HCT116 (cell line): ENCODE data around the gene SLC30A7. TPM values are rescaled to one million over a fixed set of nuclear protein-coding genes. Genes with fewer than 3 reads are reported as not detected.

ENCODE experiments used
- ATAC-seq: fragments of 200-7000 bp; cut with Tn5 transposase; 2 replicates; pipeline ENCODE4 v1.9.1; 2020; ENCODE audit warnings: mild to moderate bottlenecking, moderate library complexity
- BruUV-seq: library from RNA; stranded (reverse); fragments of 400-500 nt; replicated peaks from 2 replicates; lab custom pipeline; 2021; lab: Mats Ljungman, UMichigan
- CTCF ChIA-PET: fragments of 300-600 bp; sonication (Branson Sonifier 250); formaldehyde crosslinking; loops from one replicate; lab custom pipeline; 2021; ENCODE audit warnings: antibody characterized with exemption; lab: Charles Lee
- POLR2A ChIA-PET: fragments of 300-600, 350-600 bp; sonication (Branson Sonifier 250); formaldehyde crosslinking; loops from one replicate; lab custom pipeline; 2021; ENCODE audit warnings: antibody characterized with exemption; lab: Charles Lee
- RAD21 ChIA-PET, 2 experiments: fragments of 300-600 bp; sonication (Branson Sonifier 250); formaldehyde crosslinking; loops; one replicate each; lab custom pipeline; 2023; ENCODE audit warnings: low total read pairs in 2 of 2; ENCODE audit not compliant: uncharacterized antibody in 2 of 2, unreplicated experiment in 2 of 2, low non-redundant PET in 1 of 2; lab: Charles Lee
- DNase-seq: peaks from one replicate; pipeline ENCODE4 v3.0.0-alpha.2; 2010; ENCODE audit warnings: low read depth, low spot score
- H2AFZ ChIP-seq: fragments of 200-600 bp; shearing (Covaris generic), sonication (generic); 2 replicates; pipeline ENCODE4 v1.6.1; 2017; ENCODE audit warnings: low read depth, mixed run types, mixed read lengths, antibody characterized with exemption, low read length; ENCODE audit not compliant: poor library complexity, severe bottlenecking
- H3K27ac ChIP-seq: 2 replicates; pipeline ENCODE4 v1.5.1; 2012; ENCODE audit warnings: low read depth, low read length
- H3K27me3 ChIP-seq: fragments of 200-600 bp; sonication (generic); 2 replicates; pipeline ENCODE4 v1.6.1; 2016; ENCODE audit warnings: mixed run types, low read length, mixed read lengths; ENCODE audit not compliant: insufficient read depth
- H3K36me3 ChIP-seq, 2 experiments: fragments of 200-500 bp in 1 of 2; fragments of 200-600 bp in 1 of 2; sonication (Bioruptor generic) in 1 of 2; sonication (generic) in 1 of 2; 2 replicates each; pipeline versions ENCODE4 v1.5.1 to v1.6.1; 2014 to 2016; ENCODE audit warnings: low read length in 2 of 2, inconsistent platforms in 1 of 2, mixed read lengths in 1 of 2, mixed run types in 1 of 2; ENCODE audit not compliant: insufficient read depth in 2 of 2, control insufficient read depth in 1 of 2
- H3K4me1 ChIP-seq, 2 experiments: fragments of 200-600 bp in 1 of 2; sonication (generic) in 1 of 2; 2 replicates each; pipeline versions ENCODE4 v1.5.1 to v1.6.1; 2012 to 2017; ENCODE audit warnings: low read length in 2 of 2, inconsistent platforms in 1 of 2, mild to moderate bottlenecking in 1 of 2, mixed read lengths in 1 of 2, mixed run types in 1 of 2, moderate library complexity in 1 of 2; ENCODE audit not compliant: insufficient read depth in 2 of 2, control insufficient read depth in 1 of 2
- H3K4me2 ChIP-seq: fragments of 200-600 bp; sonication (generic); 2 replicates; pipeline ENCODE4 v1.6.1; 2017; ENCODE audit warnings: mixed run types, low read length, mixed read lengths
- H3K4me3 ChIP-seq, 2 experiments: fragments of 200-600 bp in 1 of 2; sonication (generic) in 1 of 2; replicated peaks in 1 of 2; 2 replicates each; pipeline ENCODE4 v1.5.1; 2011 to 2016; ENCODE audit warnings: low read length in 2 of 2, control low read depth in 1 of 2, low read depth in 1 of 2, mild to moderate bottlenecking in 1 of 2, mixed read lengths in 1 of 2, mixed run types in 1 of 2
- H3K79me2 ChIP-seq: fragments of 200-600 bp; sonication (generic); 2 replicates; pipeline ENCODE4 v1.6.1; 2017; ENCODE audit warnings: mild to moderate bottlenecking, mixed run types, low read length, moderate library complexity, mixed read lengths; ENCODE audit not compliant: insufficient read depth
- H3K9ac ChIP-seq: fragments of 200-600 bp; sonication (generic); 2 replicates; pipeline ENCODE4 v1.6.1; 2016; ENCODE audit warnings: low read length, mixed read lengths
- H3K9me2 ChIP-seq: fragments of 200-600 bp; sonication (generic), shearing (Covaris generic); 2 replicates; pipeline ENCODE4 v1.6.1; 2017; ENCODE audit warnings: mixed run types, mild to moderate bottlenecking, moderate library complexity; ENCODE audit not compliant: insufficient read depth
- H3K9me3 ChIP-seq, 2 experiments: fragments of 200-500 bp in 1 of 2; fragments of 200-600 bp in 1 of 2; sonication (Bioruptor generic) in 1 of 2; sonication (generic) in 1 of 2; 2 replicates each; pipeline ENCODE4 v1.6.1; 2014 to 2017; ENCODE audit warnings: low read length in 2 of 2, mixed read lengths in 2 of 2, inconsistent platforms in 1 of 2, low read depth in 1 of 2, mild to moderate bottlenecking in 1 of 2, mixed run types in 1 of 2, moderate library complexity in 1 of 2; ENCODE audit not compliant: control insufficient read depth in 1 of 2, insufficient read depth in 1 of 2
- H4K20me1 ChIP-seq: fragments of 200-600 bp; sonication (generic), shearing (Covaris generic); 2 replicates; pipeline ENCODE4 v1.6.1; 2017; ENCODE audit warnings: mixed run types, mild to moderate bottlenecking, moderate library complexity; ENCODE audit not compliant: insufficient read depth
- CBX3 ChIP-seq: IDR thresholded peaks from 2 replicates; pipeline ENCODE4 v1.6.1; 2012; ENCODE audit warnings: low read depth
- EZH2phosphoT487 ChIP-seq: fragments of 200-600 bp; IDR thresholded peaks from 2 replicates; pipeline ENCODE4 v1.6.1; 2018; ENCODE audit warnings: antibody characterized with exemption, borderline replicate concordance
- JUND ChIP-seq: IDR thresholded peaks from 2 replicates; pipeline ENCODE4 v1.6.1; 2012
- POLR2A ChIP-seq: IDR thresholded peaks from 2 replicates; pipeline ENCODE4 v1.7.0; 2011; ENCODE audit warnings: borderline replicate concordance; ENCODE audit not compliant: insufficient read depth, insufficient read length; ENCODE audit errors: extremely low read depth
- SP1 ChIP-seq: IDR thresholded peaks from 2 replicates; pipeline ENCODE4 v1.6.1; 2012; ENCODE audit warnings: low read depth
- intact Hi-C: fragments of 100-400 bp; cut with micrococcal nuclease; formaldehyde crosslinking; loops from 2 replicates; pipeline ENCODE4 v1.10.0; 2022
- total RNA-seq: library from RNA; stranded (reverse); gene quantifications from one replicate; pipeline ENCODE4 v1.2.1, GENCODE V29; 2021; ENCODE audit not compliant: unreplicated experiment
- TF ChIP-seq, protein P1 (sequence below), 3 experiments: fragments of 200-600 bp in 1 of 3; sonication (generic) in 1 of 3; IDR thresholded peaks in 2 of 3; conservative IDR thresholded peaks in 1 of 3; 2 replicates each; pipeline ENCODE4 v1.5.1; 2012 to 2017; ENCODE audit warnings: low read depth in 2 of 3, low read length in 2 of 3, antibody characterized with exemption in 1 of 3, borderline replicate concordance in 1 of 3, control low read depth in 1 of 3, mild to moderate bottlenecking in 1 of 3, mixed read lengths in 1 of 3, mixed run types in 1 of 3, moderate library complexity in 1 of 3; ENCODE audit not compliant: insufficient read depth in 1 of 3

The SLC30A7 gene
- total RNA-seq, 1 experiment from 2014 or later, result 23.3 TPM

GRCh38 chr1:100847361-100848082 is 48.4 kb upstream of the SLC30A7 start (continued):
- TF ChIP-seq EZH2phosphoT487 (no peak), POLR2A (no peak)

GRCh38 chr1:100851726-100852125 is 44.2 kb upstream of the SLC30A7 start:
- H3K79me2 ChIP-seq, result no peaks in the 10 kb centered on the region
- intact Hi-C loops, result no loop called here
- H3K9me2 ChIP-seq, result no peaks in the 10 kb centered on the region
- no peaks in the 10 kb centered on the region for H3K9me3 ChIP-seq
- H3K9ac ChIP-seq, result no peak overlapping the region
- no peak for ATAC-seq
- H3K27me3 ChIP-seq, result no peaks in the 10 kb centered on the region
- BruUV-seq, result no TSS peak
- no peak overlapping the region for H3K27ac ChIP-seq
- TF ChIP-seq, protein P1, sequence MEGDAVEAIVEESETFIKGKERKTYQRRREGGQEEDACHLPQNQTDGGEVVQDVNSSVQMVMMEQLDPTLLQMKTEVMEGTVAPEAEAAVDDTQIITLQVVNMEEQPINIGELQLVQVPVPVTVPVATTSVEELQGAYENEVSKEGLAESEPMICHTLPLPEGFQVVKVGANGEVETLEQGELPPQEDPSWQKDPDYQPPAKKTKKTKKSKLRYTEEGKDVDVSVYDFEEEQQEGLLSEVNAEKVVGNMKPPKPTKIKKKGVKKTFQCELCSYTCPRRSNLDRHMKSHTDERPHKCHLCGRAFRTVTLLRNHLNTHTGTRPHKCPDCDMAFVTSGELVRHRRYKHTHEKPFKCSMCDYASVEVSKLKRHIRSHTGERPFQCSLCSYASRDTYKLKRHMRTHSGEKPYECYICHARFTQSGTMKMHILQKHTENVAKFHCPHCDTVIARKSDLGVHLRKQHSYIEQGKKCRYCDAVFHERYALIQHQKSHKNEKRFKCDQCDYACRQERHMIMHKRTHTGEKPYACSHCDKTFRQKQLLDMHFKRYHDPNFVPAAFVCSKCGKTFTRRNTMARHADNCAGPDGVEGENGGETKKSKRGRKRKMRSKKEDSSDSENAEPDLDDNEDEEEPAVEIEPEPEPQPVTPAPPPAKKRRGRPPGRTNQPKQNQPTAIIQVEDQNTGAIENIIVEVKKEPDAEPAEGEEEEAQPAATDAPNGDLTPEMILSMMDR (IDR thresholded peaks at IDR 0.05 in 2 of 3, conservative IDR thresholded peaks at IDR 0.05 in 1 of 3; ENCODE audit: borderline replicate concordance in 1 of 3, insufficient read depth in 1 of 3, low read depth in 2 of 3, low read length in 2 of 3), result no peak
- TF ChIP-seq EZH2phosphoT487 (no peak), CBX3 (no peak), SP1 (no peak), JUND (no peak)
- H3K4me1 ChIP-seq, result no peaks in the 10 kb centered on the region
- no peak overlapping the region for H3K4me3 ChIP-seq
- no peak overlapping the region for H3K4me2 ChIP-seq
- POLR2A ChIA-PET, result no interaction called here
- no peaks in the 10 kb centered on the region for H3K36me3 ChIP-seq
- no peak for DNase-seq
- CTCF ChIA-PET, result interaction anchor here (1.5 kb wide), 1 partner anchor 17 kb away, joined by 3 read pairs; no protein-coding TSS in a partner anchor
- RAD21 ChIA-PET, result no interaction called here
- H4K20me1 ChIP-seq, result no peaks in the 10 kb centered on the region
- H2AFZ ChIP-seq, result no peak overlapping the region
